GM18526 (cell line): ENCODE data around the gene EFCAB12.

Source experiments
- POLR2A ChIP-seq: IDR thresholded peaks from 3 replicates; pipeline ENCODE4 v1.6.1; 2011; ENCODE audit not compliant: insufficient read length; ENCODE audit errors: extremely low read depth

EFCAB12 gene

DNA sequence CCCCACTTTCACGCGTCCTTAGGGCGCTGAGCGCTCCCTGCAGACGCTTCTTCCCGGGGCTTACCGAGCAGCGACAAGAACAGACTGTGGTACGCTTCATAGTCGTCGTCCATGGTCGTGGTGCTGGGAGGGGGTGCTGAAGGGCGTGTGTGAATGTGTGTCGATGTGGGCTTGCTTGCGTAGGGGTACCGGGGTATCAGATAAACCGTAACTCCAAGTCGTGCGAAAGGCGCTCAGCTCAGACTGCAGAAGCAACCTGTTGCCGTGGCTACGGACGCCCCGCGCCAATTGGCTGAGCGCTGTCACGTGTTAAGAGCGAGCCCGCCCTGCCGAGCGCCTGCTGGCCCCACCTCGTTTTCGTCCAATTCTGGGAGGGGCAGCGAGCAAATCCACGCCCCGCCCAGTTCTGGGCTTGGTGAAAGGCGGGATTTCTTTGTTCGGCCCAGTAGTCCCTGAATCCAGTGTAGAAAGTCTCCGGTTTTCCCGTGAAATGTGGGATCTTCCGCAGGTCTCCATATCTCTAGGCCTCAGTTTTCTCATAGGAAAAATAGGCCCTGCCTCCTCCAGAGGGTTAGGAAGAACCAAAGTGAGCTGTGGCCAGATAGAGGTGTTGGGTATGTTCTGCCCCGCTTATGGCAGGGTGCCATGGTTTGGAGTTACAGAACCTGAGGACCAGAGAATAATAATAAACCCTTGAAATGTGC lies at the start of gene EFCAB12:
Gene EFCAB12, minus strand, starts transcription at position 261 of the 704 bp plus-strand sequence. Its CDS starts 148 bp downstream, at position 113.
- TF ChIP-seq POLR2A: peak; percentile 18

GRCh38 chr3:129476586-129476985 lies 48.1 kb upstream of the EFCAB12 start:
- no peak for TF ChIP-seq POLR2A

GRCh38 chr3:129475863-129476262 lies 47.4 kb upstream of the EFCAB12 start:
- TF ChIP-seq POLR2A: no peak

DNA sequence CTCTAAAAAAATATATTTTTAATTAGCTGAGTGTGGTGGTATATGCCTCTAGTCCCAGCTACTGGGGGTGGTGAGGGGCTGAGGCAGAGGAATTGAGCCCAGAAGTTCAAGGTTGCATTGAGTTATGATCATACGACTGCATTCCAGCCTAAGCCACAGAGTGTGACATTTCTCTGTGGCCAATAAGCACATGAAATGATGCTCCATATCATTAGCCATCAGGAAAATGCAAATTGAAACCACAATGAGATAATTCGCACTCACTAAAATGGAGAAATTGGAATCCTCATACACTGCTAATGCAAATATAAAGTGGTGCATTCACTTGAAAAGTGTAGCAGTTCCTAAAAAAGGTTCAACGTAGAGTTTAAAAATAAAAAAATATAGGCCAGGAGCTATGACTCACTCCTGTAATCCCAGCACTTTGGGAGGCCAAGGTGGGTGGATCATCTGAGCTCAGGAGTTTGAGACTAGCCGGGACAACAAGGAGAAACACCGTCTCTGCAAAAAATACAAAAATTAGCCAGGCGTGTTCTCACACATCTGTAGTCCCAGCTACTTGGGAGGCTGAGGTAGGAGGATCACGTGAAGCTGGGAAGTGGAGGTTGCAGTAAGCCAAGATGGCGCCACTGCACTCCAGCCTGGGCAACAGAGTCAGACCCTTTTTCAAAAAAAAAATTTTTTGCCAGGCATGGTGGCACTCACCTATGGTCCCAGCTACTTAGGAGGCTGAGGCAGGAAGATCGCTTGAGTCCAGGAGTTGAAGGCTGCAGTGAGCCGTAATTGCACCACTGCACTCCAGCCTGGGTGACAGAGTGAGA lies 46.8 kb upstream of the EFCAB12 start:
- TF ChIP-seq POLR2A: no peak

GRCh38 chr3:129473769-129474152 lies 45.3 kb upstream of the EFCAB12 start:
- no peak for TF ChIP-seq POLR2A

DNA sequence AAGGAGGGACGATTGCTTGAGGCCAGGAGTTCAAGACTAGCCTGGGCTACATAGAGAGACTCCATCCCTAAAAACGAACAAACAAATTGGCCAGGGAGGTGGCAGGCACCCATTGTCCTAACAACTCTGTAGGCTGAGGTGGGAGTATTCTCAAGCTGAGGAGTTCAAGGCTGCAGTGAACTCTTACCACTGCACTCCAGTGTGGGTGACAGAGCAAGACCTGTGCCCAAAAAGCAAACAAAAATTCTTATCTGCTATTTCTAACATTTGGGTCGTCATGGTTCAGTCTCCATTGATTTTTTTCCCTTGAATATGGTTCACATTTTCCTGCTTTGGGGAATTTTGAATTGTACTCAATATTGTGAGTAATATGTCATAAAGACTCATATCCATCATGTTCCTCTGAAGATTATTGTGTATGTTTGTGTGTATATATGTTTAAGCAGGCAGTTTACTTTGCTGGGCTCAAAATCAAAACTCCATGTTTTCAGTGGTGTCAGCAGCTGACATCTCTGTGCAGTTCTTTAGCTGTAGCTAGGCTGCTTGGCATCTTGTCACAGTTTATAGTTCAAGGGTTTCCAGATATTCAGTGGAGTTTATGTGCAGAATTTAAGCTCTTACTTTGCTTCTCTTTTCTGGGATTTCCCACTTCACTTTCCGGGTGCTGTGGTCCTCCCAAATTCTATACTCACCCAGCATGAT lies 44.8 kb upstream of the EFCAB12 start:
- TF ChIP-seq POLR2A: no peak

DNA sequence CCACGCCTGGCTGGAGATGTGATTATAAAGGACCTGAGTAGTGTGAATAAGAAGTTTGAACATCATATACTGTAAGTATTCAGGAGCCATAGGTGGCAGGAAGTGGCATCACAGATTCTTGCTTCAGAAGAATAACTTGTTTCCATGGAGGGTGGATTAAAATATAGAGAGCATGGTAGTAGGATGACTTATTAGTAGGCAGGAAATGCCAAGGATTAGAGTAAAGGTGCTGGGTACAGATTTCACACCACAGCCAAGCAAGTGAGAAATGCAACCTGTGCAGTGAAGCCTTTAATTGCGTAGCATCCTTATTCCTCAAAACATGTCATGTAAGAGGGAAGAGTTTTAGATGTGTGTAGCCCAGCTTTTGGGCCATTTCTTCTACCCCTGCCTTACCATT lies 42.4 kb upstream of the EFCAB12 start:
- TF ChIP-seq POLR2A: no peak

DNA sequence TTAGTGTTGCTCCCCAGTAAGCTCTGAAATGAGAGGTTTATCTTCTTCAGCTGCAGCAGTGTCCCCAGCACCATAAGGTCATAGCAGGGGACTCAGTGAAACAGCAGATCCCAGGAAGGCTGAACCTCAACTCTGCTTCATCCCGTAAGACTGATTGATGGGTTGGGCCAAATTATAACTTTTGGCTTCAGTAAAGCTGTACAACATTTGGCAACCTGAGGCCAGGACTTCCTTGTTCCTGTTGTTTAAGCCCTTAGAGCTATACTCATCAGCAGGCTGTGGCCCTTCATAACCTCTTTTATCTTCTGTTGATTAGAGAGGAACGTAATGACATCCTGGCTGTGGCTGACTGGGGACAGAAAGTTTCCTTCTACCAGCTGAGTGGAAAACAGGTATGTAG lies 40.6 kb upstream of the EFCAB12 start:
- TF ChIP-seq POLR2A: no peak

DNA sequence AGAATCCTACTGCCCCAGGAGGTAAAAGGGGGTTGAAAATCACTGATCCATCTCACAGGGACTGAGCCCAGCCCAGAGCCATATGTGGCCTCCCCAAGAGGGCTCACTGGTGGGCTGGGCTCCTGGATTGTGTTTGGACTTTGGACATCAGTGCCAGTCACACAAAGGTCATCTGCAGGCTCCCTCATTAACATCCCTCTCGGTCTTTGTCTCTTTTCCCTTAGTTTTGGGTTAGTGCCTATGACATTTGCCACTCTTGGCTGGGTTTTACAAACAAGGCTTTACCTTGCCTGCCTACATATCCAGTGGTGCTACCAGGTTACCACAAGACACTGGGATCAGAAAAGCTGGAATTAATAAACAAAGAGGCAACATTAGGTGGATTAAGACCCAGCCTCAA lies 39.5 kb upstream of the EFCAB12 start:
- TF ChIP-seq POLR2A: no peak

GRCh38 chr3:129463716-129464115 lies 35.3 kb upstream of the EFCAB12 start:
- TF ChIP-seq POLR2A: no peak

DNA sequence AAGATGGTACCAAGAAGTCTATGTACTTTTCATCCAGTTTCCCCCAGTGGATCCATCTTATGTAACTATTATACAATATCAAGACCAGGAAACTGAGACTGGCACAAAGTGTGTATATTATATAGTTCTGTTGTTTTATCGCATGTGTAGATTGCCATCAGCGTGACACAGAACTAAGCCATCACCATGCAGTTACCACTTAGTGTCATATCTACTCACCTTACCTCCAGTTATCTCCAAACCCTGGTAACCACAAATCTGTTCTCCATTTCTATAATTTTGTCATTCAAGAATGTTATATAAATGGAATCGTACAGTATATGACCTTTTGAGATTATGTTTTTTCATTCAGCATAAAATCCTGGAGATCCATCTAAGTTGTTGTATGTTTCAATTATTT lies 34.7 kb upstream of the EFCAB12 start:
- no peak for TF ChIP-seq POLR2A

DNA sequence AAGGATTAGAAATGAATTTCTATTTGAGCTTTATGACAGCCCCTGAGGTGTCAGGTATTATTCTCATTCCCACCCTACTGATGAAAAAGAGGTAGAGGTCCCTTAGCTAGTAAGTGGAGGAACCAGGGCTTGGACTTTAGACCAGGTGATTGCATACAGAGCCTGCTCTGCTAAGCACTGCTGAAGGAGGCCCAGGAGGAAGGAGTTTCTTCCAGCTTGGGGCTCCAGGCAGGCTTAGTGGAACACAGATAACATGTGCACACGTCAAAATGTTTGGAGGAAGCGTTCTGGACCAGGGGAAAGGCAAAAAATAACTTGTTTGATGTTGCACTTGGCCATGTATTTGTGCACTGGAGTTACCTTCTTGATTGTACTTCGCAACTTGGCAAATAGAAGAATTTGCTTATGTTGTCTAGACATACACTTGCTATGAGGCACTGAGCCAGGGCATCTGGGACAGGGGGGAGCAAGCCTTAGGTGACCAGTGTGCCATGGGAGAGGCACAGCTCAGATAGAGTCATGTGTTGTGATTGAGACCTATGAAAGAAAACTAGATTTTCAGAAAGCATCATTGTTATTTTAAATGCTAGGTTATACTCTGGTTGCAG lies 34.0 kb upstream of the EFCAB12 start:
- no peak for TF ChIP-seq POLR2A

DNA sequence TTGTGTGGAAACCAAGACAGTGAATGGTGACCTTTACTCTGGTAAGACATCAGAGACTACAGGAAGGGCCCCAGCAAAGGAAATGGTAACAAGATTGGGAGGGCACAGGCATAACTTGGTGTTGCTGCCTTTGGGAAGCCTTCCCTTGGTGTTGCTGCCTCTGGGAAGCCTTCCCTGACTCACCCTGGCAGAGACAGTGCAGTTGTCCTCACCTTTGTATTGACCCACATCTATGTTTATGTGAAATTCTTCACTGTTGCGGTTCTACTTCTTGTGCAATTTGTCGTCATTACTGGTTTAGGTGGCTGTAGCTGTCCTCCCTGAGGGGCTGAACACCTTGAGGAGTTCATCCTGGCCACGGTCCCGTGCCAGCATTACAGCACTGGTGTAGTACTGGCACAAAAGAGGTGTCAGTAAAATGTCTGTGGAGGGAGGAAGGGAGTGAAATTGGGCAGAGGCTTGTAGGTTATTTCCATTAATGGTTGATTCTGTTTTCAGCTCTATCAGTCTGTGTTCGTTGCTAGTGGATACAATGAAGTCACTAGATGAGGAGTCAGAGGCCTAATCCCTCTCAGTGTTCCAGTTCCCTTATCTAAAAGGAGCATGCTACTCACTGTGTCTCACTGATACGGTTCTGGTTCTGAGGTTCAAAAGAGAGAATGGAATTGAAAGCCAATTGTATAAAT lies 33.2 kb upstream of the EFCAB12 start:
- TF ChIP-seq POLR2A: no peak

- TF ChIP-seq POLR2A: no peak
These were observed 32.6 kb upstream of the EFCAB12 start for GRCh38 chr3:129461022-129461421.

DNA sequence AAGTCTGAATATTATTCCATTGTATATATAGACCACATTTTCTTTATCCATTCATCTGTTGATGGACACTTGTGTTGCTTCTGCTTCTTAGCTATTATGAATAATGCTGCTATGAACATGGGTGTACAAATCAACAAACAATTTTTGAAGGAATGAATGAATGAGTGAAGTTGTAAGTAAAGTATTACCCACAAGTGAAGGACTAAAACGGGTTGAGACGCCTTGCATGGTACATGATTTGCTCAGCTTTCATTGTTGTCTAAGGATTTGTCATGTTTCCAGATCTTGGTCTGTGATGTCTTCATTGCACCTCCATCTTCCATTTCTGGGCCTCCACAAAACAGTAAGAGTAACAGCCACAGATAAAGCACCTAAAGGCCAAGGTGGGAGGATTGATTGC lies 32.1 kb upstream of the EFCAB12 start:
- no peak for TF ChIP-seq POLR2A
